M059J (cell line): ENCODE data around the gene MPI. TPM values are rescaled to one million over a fixed set of nuclear protein-coding genes. Genes with fewer than 3 reads are reported as not detected.

Experiments used
- DNase-seq: peaks from one replicate; pipeline ENCODE4 v3.0.0-alpha.2; 2012; ENCODE audit warnings: low read depth
- total RNA-seq: library from RNA; depleted of rRNA; stranded (reverse); fragments of >200 nt; shearing (Covaris generic); gene quantifications from 2 replicates; pipeline ENCODE4 v1.2.3, GENCODE V29; 2014; rRNA removed

MPI gene
- total RNA-seq = 65.4 and 68.3 TPM in 2 replicates

GRCh38 chr15:74889883-74890664, at the start of gene MPI:
Gene MPI (plus strand): TSS chr15:74890042. CDS start chr15:74890074, 32 bp downstream.
- peak; percentile 72 for DNase-seq

GRCh38 chr15:74840851-74841775, 48.7 kb upstream of the MPI start:
- DNase-seq = no peak

- no peak for DNase-seq
Measured at GRCh38 chr15:74841891-74842373, 47.9 kb upstream of the MPI start.

GRCh38 chr15:74842581-74843444, 47.0 kb upstream of the MPI start, which contains the start of gene ULK3:
Gene ULK3 (minus strand): TSS chr15:74843156. CDS start chr15:74843105, 51 bp downstream.
- peak; percentile 70 for DNase-seq

- no peak for DNase-seq
Measured at GRCh38 chr15:74843445-74843828, 46.4 kb upstream of the MPI start.

- no peak for DNase-seq
Measured at GRCh38 chr15:74843891-74844299, 45.9 kb upstream of the MPI start.

- no peak for DNase-seq
Measured at GRCh38 chr15:74844319-74845207, 45.3 kb upstream of the MPI start.

- DNase-seq = no peak
Measured at GRCh38 chr15:74845208-74845568, 44.7 kb upstream of the MPI start.

GRCh38 chr15:74845581-74845980, 44.3 kb upstream of the MPI start:
- no peak for DNase-seq

GRCh38 chr15:74847432-74847831, 42.4 kb upstream of the MPI start:
- DNase-seq = no peak

- DNase-seq = no peak
Measured at GRCh38 chr15:74850393-74850792, 39.4 kb upstream of the MPI start.

GRCh38 chr15:74851960-74852359, 37.9 kb upstream of the MPI start:
- DNase-seq = no peak

GRCh38 chr15:74854453-74855022, 35.3 kb upstream of the MPI start:
- DNase-seq = no peak

GRCh38 chr15:74855857-74856256, 34.0 kb upstream of the MPI start:
- DNase-seq = no peak

- DNase-seq = no peak
Measured at GRCh38 chr15:74856537-74856936, 33.3 kb upstream of the MPI start.

GRCh38 chr15:74857082-74857655, 32.7 kb upstream of the MPI start:
- DNase-seq = no peak

GRCh38 chr15:74857671-74858368, 32.0 kb upstream of the MPI start:
- no peak for DNase-seq

GRCh38 chr15:74858369-74858740, 31.5 kb upstream of the MPI start:
- DNase-seq = no peak
